ENCODE measurements around the gene PTER. TPM values are rescaled to one million over a fixed set of nuclear protein-coding genes. Genes with fewer than 3 reads are reported as not detected.

The PTER gene
- total RNA-seq, 3 donors from 2014 or later (not counting 1 experiment from before 2014, with no cell fraction given) = 12.8 to 21.9 (median 21.5) TPM

DNA sequence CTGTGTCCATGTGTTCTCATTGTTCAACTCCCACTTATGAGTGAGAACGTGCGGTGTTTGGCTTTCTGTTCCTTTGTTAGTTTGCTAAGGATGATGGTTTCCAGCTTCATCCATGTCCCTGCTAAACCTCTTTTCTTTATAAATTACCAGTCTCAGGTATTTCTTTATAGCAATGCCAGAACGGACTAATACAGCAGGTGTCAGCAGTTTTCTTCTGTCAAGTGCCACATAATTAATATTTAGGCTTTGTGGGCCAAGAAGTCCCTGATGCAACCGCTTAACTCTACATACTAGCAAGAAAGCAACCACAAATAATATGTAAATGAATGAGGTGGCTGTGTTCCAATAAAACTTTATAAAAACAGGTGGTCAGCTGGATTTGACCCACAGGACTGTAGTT is 111.2 kb downstream of the PTER start:
- Histone ChIP-seq H3K27me3 (ENCODE audit: control insufficient read depth, insufficient read depth, low read length) (no peaks in the 10 kb centered on the region), H3K4me1 (ENCODE audit: control insufficient read depth, insufficient read depth, low read length) (no peaks in the 10 kb centered on the region), H3K9me3 (ENCODE audit: control insufficient read depth, insufficient read depth, low read length) (no peaks in the 10 kb centered on the region), H3K4me3 (ENCODE audit: low read length) (no peak overlapping the region), H3K27ac (ENCODE audit: low read length) (no peak overlapping the region), H3K36me3 (ENCODE audit: control insufficient read depth, insufficient read depth, low read length) (no peaks in the 10 kb centered on the region)
- Mint-ChIP-seq H3K4me1 (peaks cover 0 to 6% of the 10 kb centered on the region in 2 donors), H3K27me3 (ENCODE audit: low read depth in 2 of 2) (peaks cover 9 to 44% of the 10 kb centered on the region in 2 donors), H3K9me3 (no peaks in the 10 kb centered on the region), H3K36me3 (no peaks in the 10 kb centered on the region), H3K27ac (no peak overlapping the region), H3K4me3 (no peak overlapping the region)
- WGBS (ENCODE audit: insufficient coverage) = 94% methylated on average over 3 of the region's 4 CpGs
- TF ChIP-seq CTCF (IDR thresholded peaks at IDR 0.05) = no peak
- no peak for DNase-seq
- intact Hi-C loops (cut with micrococcal nuclease) = no loop called here
- ATAC-seq = no peak

DNA sequence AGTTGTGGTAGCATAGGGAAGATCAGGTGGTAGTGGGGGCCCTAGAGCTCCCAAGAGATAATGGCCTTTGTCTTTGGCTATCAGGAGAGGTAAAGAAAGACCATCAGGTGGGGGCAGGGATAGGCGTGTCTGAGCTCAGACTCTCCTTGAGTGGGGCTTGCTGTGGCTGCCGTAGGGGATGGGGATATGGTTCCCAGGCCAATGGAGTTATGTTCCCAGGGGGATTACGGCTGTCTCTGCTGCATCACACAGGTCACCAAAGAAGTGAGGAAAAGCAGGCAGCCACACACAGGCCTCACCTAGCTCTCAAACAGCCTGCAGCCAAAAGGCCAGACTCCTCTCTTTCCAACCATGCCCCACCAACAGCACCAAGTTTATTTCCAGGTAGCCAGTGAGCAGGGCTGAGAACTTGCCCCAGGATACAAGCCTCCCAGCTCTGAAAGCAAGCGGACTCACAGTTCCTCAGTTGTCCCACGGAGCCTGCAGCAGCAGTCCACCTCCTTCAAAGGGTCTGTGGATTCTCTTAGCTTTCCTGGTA is 122.5 kb downstream of the PTER start:
- TF ChIP-seq CTCF (IDR thresholded peaks at IDR 0.05) = no peak
- Mint-ChIP-seq H3K27ac (no peak overlapping the region), H3K36me3 (no peaks in the 10 kb centered on the region), H3K27me3 (ENCODE audit: low read depth in 2 of 2) (peaks cover 11 to 35% of the 10 kb centered on the region in 2 donors), H3K4me1 (no peaks in the 10 kb centered on the region), H3K9me3 (no peaks in the 10 kb centered on the region), H3K4me3 (no peak overlapping the region)
- H3K36me3 ChIP-seq (ENCODE audit: control insufficient read depth, insufficient read depth, low read length) = no peaks in the 10 kb centered on the region
- no peak overlapping the region for H3K27ac ChIP-seq (ENCODE audit: low read length)
- H3K9me3 ChIP-seq (ENCODE audit: control insufficient read depth, insufficient read depth, low read length) = no peaks in the 10 kb centered on the region
- DNase-seq = no peak
- no peaks in the 10 kb centered on the region for H3K4me1 ChIP-seq (ENCODE audit: control insufficient read depth, insufficient read depth, low read length)
- WGBS (ENCODE audit: insufficient coverage) = 73% methylated on average over 5 of the region's 5 CpGs
- no peak for ATAC-seq
- no peak overlapping the region for H3K4me3 ChIP-seq (ENCODE audit: low read length)
- intact Hi-C loops (cut with micrococcal nuclease) = no loop called here
- H3K27me3 ChIP-seq (ENCODE audit: control insufficient read depth, insufficient read depth, low read length) = no peaks in the 10 kb centered on the region

- DNase-seq (no peak), ATAC-seq (no peak)
- Histone ChIP-seq H3K4me3 (ENCODE audit: low read length) (no peak overlapping the region), H3K9me3 (ENCODE audit: control insufficient read depth, insufficient read depth, low read length) (no peaks in the 10 kb centered on the region), H3K36me3 (ENCODE audit: control insufficient read depth, insufficient read depth, low read length) (no peaks in the 10 kb centered on the region), H3K27me3 (ENCODE audit: control insufficient read depth, insufficient read depth, low read length) (no peaks in the 10 kb centered on the region), H3K4me1 (ENCODE audit: control insufficient read depth, insufficient read depth, low read length) (no peaks in the 10 kb centered on the region), H3K27ac (ENCODE audit: low read length) (no peak overlapping the region)
- Mint-ChIP-seq H3K4me1 (peaks cover 0 to 7% of the 10 kb centered on the region in 2 donors), H3K27ac (no peak overlapping the region), H3K4me3 (no peak overlapping the region), H3K36me3 (no peaks in the 10 kb centered on the region), H3K27me3 (ENCODE audit: low read depth in 2 of 2) (peaks cover 14 to 27% of the 10 kb centered on the region in 2 donors), H3K9me3 (no peaks in the 10 kb centered on the region)
- TF ChIP-seq CTCF (IDR thresholded peaks at IDR 0.05) = no peak
- 96% methylated on average over 5 of the region's 6 CpGs for WGBS (ENCODE audit: insufficient coverage)
- intact Hi-C loops (cut with micrococcal nuclease) = no loop called here
Measured at GRCh38 chr10:16562891-16563290, 126.1 kb downstream of the PTER start.

Other genes starting within 250 kb of the PTER start
- under 1 TPM in 1 of 3 donors, not detected in 2; 0.29 TPM for gene C1QL3, start 84.9 kb downstream of the PTER start, total RNA-seq